Measurements from ENCODE around the gene SUZ12. TPM values are rescaled to one million over a fixed set of nuclear protein-coding genes. Genes with fewer than 3 reads are reported as not detected.
"Not testable (repeated sequence)": the region's sequence is repeated elsewhere in the genome, so short reads cannot be mapped to it uniquely, and the experiment has no call there.

Gene SUZ12
- total RNA-seq, 1 experiment from 2014 or later, result 55.6 TPM

- peaks cover 8% of the 10 kb centered on the region for H3K36me3 Mint-ChIP-seq (ENCODE audit: insufficient read depth, unreplicated experiment)
- Histone ChIP-seq H3K27me3 (replicated peaks; ENCODE audit: control insufficient read depth, insufficient read depth, low read length) (no peaks in the 10 kb centered on the region), H3K4me1 (peaks cover 12% of the 10 kb centered on the region; the same call in 1 of the 2 replicates), H3K9me3 (no peaks in the 10 kb centered on the region), H3K4me3 (ENCODE audit: low read depth, low read length) (no peak overlapping the region), H3K36me3 (ENCODE audit: control insufficient read depth, insufficient read depth, low read length) (no peaks in the 10 kb centered on the region)
- TF ChIP-seq CTCF (IDR thresholded peaks at IDR 0.05; ENCODE audit: insufficient read depth in 1 of 2, low read depth in 1 of 2, low read length in 1 of 2, severe bottlenecking in 1 of 2, unreplicated experiment in 1 of 2), result no peak
- ChIA-PET POLR2A (no interaction called here), CTCF (no interaction called here)
- peak in 1 of 2 experiments; percentile 26 for DNase-seq
- H3K27ac Mint-ChIP-seq (ENCODE audit: unreplicated experiment), result no peak overlapping the region
- no peaks in the 10 kb centered on the region for H3K9me3 Mint-ChIP-seq (ENCODE audit: unreplicated experiment)
- BruUV-seq (replicated peaks), result no TSS peak
- peaks cover 5% of the 10 kb centered on the region for H3K4me1 Mint-ChIP-seq (ENCODE audit: low read depth, unreplicated experiment)
- intact Hi-C loops (cut with micrococcal nuclease; ENCODE audit: unreplicated experiment), result no loop called here
- no peaks in the 10 kb centered on the region for H3K27me3 Mint-ChIP-seq (ENCODE audit: insufficient read depth, unreplicated experiment)
- no peak overlapping the region for H3K4me3 Mint-ChIP-seq (ENCODE audit: unreplicated experiment)
These were observed 20.2 kb upstream of the SUZ12 start for GRCh38 chr17:31916491-31917064.

DNA sequence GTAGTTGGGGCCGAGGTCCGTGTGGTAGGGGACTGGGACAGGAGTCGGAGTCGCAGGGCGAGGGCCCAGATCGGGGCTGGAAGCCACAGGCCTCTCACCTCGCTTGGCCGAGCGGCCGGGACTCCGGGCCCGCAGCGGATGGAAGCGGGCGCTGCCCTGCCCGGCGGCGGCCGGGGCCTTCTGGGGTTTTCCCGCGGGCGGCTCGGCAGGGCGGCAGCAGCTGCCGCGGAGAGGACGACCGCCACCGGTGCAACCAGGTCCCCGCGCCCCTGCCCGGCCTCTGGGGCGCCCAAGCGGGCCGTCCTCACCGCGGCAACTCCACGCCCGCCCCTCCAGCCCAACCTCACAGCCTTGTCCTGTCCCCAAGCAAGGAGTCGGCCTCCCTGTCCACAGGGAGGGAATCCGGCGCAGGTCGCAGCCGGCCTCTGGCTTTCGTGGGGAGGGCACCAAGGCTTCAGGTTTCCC lies 19.7 kb upstream of the SUZ12 start:
- ChIA-PET POLR2A (no interaction called here), CTCF (no interaction called here)
- no peak for DNase-seq
- Histone ChIP-seq H3K9me3 (no peaks in the 10 kb centered on the region), H3K4me1 (peaks cover 12% of the 10 kb centered on the region; the same call in 1 of the 2 replicates), H3K36me3 (ENCODE audit: control insufficient read depth, insufficient read depth, low read length) (no peaks in the 10 kb centered on the region), H3K27me3 (replicated peaks; ENCODE audit: control insufficient read depth, insufficient read depth, low read length) (no peaks in the 10 kb centered on the region), H3K4me3 (ENCODE audit: low read depth, low read length) (no peak overlapping the region)
- peaks cover 8% of the 10 kb centered on the region for H3K36me3 Mint-ChIP-seq (ENCODE audit: insufficient read depth, unreplicated experiment)
- peaks cover 5% of the 10 kb centered on the region for H3K4me1 Mint-ChIP-seq (ENCODE audit: low read depth, unreplicated experiment)
- H3K4me3 Mint-ChIP-seq (ENCODE audit: unreplicated experiment), result no peak overlapping the region
- intact Hi-C loops (cut with micrococcal nuclease; ENCODE audit: unreplicated experiment), result no loop called here
- no peaks in the 10 kb centered on the region for H3K27me3 Mint-ChIP-seq (ENCODE audit: insufficient read depth, unreplicated experiment)
- H3K9me3 Mint-ChIP-seq (ENCODE audit: unreplicated experiment), result no peaks in the 10 kb centered on the region
- TF ChIP-seq CTCF (IDR thresholded peaks at IDR 0.05; ENCODE audit: insufficient read depth in 1 of 2, low read depth in 1 of 2, low read length in 1 of 2, severe bottlenecking in 1 of 2, unreplicated experiment in 1 of 2), result no peak
- no peak overlapping the region for H3K27ac Mint-ChIP-seq (ENCODE audit: unreplicated experiment)
- BruUV-seq (replicated peaks), result no TSS peak

GRCh38 chr17:31917721-31918120 lies 19.1 kb upstream of the SUZ12 start:
- H3K4me3 Mint-ChIP-seq (ENCODE audit: unreplicated experiment); H3K27ac Mint-ChIP-seq (ENCODE audit: unreplicated experiment); CTCF ChIA-PET; POLR2A ChIA-PET; H3K4me1 Mint-ChIP-seq (ENCODE audit: low read depth, unreplicated experiment); DNase-seq; H3K9me3 Mint-ChIP-seq (ENCODE audit: unreplicated experiment); intact Hi-C loops (cut with micrococcal nuclease; ENCODE audit: unreplicated experiment); H3K36me3 ChIP-seq (ENCODE audit: control insufficient read depth, insufficient read depth, low read length); H3K36me3 Mint-ChIP-seq (ENCODE audit: insufficient read depth, unreplicated experiment); H3K4me3 ChIP-seq (ENCODE audit: low read depth, low read length); BruUV-seq (replicated peaks); H3K9me3 ChIP-seq; H3K27me3 ChIP-seq (replicated peaks; ENCODE audit: control insufficient read depth, insufficient read depth, low read length); H3K27me3 Mint-ChIP-seq (ENCODE audit: insufficient read depth, unreplicated experiment): not testable (repeated sequence)
- peaks cover 12% of the 10 kb centered on the region; the same call in 1 of the 2 replicates for H3K4me1 ChIP-seq

Data from Caco-2 (cell line).